Measurements from ENCODE around the gene ITCH. TPM values are rescaled to one million over a fixed set of nuclear protein-coding genes. Genes with fewer than 3 reads are reported as not detected.
"Not testable (repeated sequence)": the region's sequence is repeated elsewhere in the genome, so short reads cannot be mapped to it uniquely, and the experiment has no call there.

The ITCH gene
- total RNA-seq, 1 donor from 2014 or later: 57.5 TPM

- ATAC-seq: no peak
Measured at GRCh38 chr20:34421766-34422466, 58.8 kb downstream of the ITCH start.

- not testable (repeated sequence) for ATAC-seq
Measured at GRCh38 chr20:34425032-34425690, 62.1 kb downstream of the ITCH start.

- no peak for ATAC-seq
Measured at GRCh38 chr20:34426026-34426425, 63.0 kb downstream of the ITCH start.

- ATAC-seq: no peak
Measured at GRCh38 chr20:34427331-34427730, 64.3 kb downstream of the ITCH start.

- ATAC-seq: no peak
Measured at GRCh38 chr20:34427784-34428183, 64.7 kb downstream of the ITCH start.

- no peak for ATAC-seq
Measured at GRCh38 chr20:34431168-34431567, 68.1 kb downstream of the ITCH start.

- ATAC-seq: not testable (repeated sequence)
Measured at GRCh38 chr20:34432663-34433062, 69.6 kb downstream of the ITCH start.

GRCh38 chr20:34433391-34433790 lies 70.3 kb downstream of the ITCH start:
- no peak for ATAC-seq

- no peak for ATAC-seq
Measured at GRCh38 chr20:34435589-34435988, 72.5 kb downstream of the ITCH start.

- ATAC-seq: no peak
Measured at GRCh38 chr20:34437330-34437986, 74.4 kb downstream of the ITCH start.

- ATAC-seq: no peak
Measured at GRCh38 chr20:34439168-34439567, 76.1 kb downstream of the ITCH start.

- not testable (repeated sequence) for ATAC-seq
Measured at GRCh38 chr20:34441423-34441822, 78.3 kb downstream of the ITCH start.

- no peak for ATAC-seq
Measured at GRCh38 chr20:34443546-34443945, 80.5 kb downstream of the ITCH start.

GRCh38 chr20:34445177-34446065 lies 82.3 kb downstream of the ITCH start:
- ATAC-seq: no peak

- no peak for ATAC-seq
Measured at GRCh38 chr20:34448517-34448916, 85.4 kb downstream of the ITCH start.

- ATAC-seq: no peak
Measured at GRCh38 chr20:34449674-34450592, 86.9 kb downstream of the ITCH start.

GRCh38 chr20:34452281-34452982 lies 89.4 kb downstream of the ITCH start:
- ATAC-seq: no peak

- ATAC-seq: no peak
Measured at GRCh38 chr20:34458631-34459030, 95.6 kb downstream of the ITCH start.

GRCh38 chr20:34459209-34459897 lies 96.3 kb downstream of the ITCH start:
- no peak for ATAC-seq

GRCh38 chr20:34461779-34462087 lies 98.7 kb downstream of the ITCH start:
- ATAC-seq: no peak

GRCh38 chr20:34468951-34469350 lies 105.9 kb downstream of the ITCH start:
- no peak for ATAC-seq
